NT2/D1 (cell line): ENCODE data around the gene RSAD2.
"Not testable (repeated sequence)": the region's sequence is repeated elsewhere in the genome, so short reads cannot be mapped to it uniquely, and the experiment has no call there.

Experiments
- SUZ12 ChIP-seq: IDR thresholded peaks from 2 replicates; pipeline ENCODE4 v1.6.1; 2011; ENCODE audit not compliant: insufficient read length, insufficient read depth; ENCODE audit errors: extremely low read depth
- YY1 ChIP-seq: IDR thresholded peaks from 2 replicates; pipeline ENCODE4 v1.6.1; 2011; ENCODE audit not compliant: insufficient read length, insufficient read depth
- ZNF274 ChIP-seq: IDR thresholded peaks from 2 replicates; pipeline ENCODE4 v1.6.1; 2011; ENCODE audit warnings: mild to moderate bottlenecking, low read depth, low read length

- not testable (repeated sequence) for TF ChIP-seq YY1, ZNF274, SUZ12
These were observed 25.0 kb downstream of the RSAD2 start for GRCh38 chr2:6902581-6902980.
